NCI-H1105 treated with DMSO at 0.1 percent for 48 hours (cell line): ENCODE data around the gene ZFP91.

Experiments used
- DNase-seq: peaks from one replicate; lab custom pipeline; 2025; lab: John Stamatoyannopoulos, UW

The ZFP91 gene

DNA sequence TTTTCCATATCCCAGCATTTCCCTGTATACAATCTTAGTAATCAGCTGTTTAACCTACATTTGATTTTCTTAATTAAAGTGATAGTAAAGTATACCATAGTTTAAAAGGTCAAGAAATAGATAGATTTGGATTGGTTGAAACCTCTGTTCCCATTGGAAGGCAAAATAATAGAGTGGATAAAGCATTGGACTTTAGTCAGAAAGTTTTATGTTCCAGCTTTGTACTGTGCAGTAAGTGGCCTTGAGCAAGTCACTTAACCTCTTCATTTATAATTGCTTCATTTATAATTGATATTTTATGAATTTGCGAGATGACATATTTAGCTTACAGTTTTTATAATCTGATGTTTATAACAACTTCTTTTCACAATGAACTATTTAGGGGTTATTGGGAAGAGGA is 3.6 kb downstream of the ZFP91 start:
- no peak for DNase-seq

DNA sequence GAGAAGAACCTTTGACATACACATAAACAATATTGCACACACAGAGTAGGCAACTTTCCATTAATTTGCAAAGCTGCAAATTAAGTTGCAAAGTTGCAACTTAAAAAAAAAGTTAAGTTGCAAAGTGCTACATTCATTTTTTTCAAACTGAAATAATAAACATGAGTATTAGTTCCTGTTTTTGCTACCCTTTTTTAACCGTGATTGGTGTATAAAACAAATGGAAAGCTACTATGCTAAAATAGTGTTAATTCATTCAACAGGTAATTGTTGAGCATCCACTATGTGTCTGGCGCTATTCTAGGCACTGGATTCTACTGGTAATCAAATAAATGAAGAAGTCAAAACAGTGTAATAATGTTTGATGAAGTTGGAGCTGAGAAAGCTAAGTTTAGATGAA is 8.1 kb downstream of the ZFP91 start:
- DNase-seq = no peak

DNA sequence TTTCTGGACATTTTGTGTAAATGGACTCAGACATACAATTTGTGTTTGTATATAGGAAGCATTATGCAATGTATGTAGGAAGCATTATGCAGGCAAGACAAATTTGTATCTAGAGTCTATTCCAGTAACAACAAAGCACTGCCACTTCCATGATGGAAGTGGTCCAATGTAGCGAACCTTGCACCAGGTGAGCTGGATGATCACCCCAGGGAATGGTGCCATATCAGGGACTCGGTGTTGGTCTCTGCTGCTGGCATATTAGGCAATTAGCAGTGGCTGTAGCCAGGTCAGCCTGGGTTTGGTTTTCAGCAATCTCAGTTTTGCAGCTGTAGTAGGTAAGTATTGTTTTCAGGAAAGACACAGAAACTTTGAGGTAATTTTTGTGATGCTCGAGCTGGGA is 12.8 kb downstream of the ZFP91 start:
- no peak for DNase-seq

DNA sequence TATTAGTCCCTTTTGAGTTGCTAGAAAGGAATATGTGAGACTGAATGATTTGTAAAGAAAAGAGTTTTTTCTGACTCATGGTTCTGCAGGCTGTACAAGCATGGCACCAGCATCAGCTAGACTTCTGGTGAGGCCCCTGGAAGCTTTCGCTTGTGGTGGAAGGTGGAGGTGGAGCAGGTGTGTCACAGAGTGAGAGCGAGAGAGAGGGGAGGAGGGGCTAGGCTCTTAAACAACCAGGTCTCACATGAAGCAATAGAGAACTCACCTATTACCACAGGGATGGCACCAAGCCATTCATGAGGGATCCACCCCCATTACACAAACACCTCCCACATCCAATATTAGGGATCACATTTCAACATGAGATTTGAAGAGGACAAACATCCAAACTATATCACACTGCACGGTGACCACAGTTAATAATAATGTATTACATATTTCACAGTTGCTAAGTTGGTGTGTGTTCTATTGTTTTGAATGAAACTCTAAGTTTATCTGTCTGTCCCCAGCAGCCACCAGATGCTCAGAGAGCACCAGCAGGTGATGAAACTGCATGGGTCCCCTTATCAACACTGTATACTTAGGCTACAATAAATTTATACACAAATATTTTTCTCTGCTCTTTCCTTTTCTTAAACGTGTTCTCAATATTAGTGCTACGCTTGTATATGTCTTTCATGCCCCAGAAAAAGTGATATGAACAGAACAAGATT is 14.1 kb downstream of the ZFP91 start:
- no peak for DNase-seq

DNA sequence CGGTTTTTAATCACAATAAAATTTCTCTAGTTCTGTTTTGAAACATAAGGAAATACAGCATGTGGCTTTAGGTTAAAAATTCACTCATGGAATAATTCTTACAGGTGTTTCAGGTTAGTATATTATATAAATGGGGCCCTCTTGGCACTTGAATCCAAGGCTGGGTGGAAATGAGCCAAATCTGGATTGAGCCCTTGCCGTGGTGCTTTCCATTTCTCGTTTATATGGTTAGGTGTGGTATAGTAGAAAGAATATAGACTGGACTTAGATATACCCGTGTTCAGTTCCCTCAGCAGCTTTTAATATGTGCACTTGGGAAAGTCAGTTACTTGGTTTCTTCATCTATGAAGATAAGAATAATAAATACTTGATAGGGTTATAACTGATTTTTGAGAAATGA is 16.0 kb downstream of the ZFP91 start:
- DNase-seq = no peak

DNA sequence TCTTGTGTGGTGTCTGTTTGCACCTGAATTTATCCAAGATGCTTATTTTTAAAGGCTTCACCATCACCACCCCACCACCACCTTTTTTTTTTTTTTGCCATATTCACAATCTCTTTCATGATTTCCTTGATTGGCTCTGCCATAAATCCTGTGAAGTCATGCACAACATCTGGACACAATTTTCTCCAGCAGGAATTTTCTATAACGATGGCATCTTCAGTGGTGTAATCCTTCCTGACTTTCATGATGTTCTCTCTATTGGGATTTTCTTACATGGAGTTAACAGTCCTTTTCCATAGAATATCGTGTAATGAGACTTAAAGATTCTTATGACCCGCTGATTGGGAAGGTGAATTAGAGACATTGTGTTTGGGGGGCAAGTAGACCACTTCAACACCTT is 17.8 kb downstream of the ZFP91 start:
- DNase-seq = no peak

DNA sequence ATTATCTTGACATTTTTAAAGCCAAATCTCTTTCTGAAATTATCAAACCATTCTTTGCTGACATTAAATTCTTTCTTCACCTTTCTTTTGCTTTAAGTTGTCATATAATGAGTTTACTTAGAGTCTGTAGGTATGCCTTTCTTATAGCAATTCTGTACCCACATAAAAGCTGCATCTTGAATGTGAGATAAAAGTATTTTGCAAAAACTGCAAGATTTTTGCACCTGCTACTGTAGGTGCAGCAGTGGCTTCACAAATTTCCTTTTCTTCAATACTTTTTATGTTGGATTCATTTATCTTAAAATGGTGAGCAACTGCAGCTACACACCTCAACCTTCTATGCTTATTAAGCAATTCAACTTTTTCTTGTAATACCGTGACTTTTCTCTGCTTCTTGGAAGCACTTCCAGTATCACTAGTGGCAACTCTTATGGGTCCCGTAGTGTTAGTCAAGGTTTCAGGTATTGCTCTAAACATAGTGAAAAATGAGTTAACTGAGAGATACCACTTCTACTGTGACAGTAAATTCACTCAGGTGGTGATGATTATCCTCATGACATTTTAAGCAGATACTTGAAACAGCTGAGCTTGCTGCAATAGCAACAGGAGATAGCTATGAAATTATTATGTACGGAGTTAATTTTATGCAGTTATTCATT is 18.8 kb downstream of the ZFP91 start:
- no peak for DNase-seq

DNA sequence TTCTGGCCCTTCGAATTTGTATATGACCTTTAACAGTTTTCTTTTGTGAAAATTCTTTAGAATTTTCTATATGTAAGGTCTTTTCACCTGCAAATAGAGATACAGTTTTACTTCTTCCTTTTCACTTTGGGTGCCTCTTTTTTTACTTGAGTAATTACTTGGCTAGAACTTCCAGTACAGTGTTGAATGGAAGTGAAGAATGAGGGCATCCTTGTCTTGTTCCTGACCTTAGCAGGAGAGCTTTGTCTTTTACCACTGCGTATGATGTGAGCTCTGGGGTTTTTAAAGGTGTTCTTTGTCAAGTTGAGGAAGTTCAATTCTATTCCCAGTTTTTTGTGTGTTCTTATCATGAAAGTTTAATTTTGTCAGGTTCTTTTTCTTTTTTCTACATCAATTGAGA is 21.6 kb downstream of the ZFP91 start:
- DNase-seq = no peak

DNA sequence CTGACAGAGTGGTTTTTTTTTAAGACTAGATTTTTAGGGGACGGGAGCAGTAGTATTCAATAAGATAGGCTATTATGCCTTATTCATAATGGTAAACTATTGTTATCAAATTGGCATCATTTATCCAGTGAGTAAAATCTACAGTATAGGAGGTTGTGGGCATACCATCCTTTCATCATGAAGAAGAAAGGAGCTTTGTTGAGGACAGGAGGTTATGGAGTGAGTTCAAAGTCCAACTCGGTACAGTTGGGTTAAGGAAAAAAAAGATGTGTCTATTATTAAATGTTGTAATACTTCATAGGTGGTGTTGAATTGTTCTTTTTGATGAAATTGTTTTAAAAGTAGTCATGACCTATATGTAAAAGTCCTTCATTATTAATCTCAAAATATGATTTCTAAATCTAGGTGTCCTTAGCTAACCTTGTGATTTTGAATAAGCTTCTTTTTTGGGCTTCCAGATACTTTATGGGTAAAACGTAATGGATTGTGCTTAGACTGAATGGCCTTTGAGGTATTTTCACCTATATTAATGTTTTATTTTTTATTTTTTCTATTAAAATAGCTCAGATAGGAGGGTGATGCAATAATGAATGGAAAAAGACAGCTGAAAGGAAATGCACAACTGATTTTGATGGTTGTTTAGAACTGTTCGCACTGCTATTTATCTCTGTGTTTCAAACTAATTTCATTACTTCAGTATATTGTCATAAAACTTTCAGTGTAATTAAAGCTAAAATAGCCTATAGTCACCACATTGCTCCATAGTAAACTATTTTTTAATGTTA is 28.3 kb downstream of the ZFP91 start:
- no peak for DNase-seq

DNA sequence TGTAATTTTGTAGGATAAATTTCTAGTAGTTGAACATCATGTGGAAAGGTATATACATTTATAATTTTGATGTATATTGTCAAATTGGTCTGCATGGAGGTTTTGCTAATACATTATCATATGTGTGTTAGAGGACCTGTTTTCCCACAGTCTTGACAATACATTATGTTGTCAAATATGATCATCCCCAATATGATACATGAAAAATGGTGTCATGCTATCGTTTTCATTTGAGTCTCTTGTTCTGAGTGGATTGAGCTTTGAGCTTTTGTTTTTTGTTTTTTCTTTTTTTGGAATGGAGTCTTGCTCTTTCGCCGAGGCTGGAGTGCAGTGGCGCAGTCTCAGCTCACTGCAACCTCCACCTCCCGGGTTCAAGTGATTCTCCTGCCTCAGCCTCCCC is 29.5 kb downstream of the ZFP91 start:
- no peak for DNase-seq

DNA sequence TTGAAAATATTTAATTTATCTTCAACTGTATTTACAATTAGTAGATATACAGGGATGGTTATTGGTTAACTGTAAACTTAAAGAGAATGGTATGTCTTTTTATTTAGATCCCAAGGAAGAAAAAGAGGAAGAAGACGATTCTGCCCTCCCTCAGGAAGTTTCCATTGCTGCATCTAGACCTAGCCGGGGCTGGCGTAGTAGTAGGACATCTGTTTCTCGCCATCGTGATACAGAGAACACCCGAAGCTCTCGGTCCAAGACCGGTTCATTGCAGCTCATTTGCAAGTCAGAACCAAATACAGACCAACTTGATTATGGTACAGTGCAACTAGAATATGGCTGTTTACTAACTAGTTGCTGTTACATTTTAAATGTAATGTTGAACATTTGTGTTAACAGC is 30.9 kb downstream of the ZFP91 start:
- DNase-seq = no peak

DNA sequence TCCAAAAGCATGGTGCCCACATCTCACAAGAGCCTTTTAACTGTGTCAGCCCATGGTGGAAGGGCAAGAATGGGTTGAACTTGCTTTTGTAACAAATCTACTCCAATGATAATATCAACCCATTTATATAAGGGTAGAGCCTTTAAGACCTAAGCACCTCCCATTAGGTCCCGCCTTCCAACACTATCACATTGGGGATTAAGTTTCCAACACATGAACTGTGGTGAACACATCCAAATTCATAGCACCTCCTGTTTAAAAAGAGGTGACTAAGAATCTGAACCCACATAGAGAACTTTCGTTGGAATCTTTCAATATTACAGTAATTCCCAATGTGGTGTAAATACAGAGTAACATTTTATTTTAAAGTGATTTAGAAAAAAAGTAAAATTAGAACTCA is 34.4 kb downstream of the ZFP91 start:
- DNase-seq = no peak

DNA sequence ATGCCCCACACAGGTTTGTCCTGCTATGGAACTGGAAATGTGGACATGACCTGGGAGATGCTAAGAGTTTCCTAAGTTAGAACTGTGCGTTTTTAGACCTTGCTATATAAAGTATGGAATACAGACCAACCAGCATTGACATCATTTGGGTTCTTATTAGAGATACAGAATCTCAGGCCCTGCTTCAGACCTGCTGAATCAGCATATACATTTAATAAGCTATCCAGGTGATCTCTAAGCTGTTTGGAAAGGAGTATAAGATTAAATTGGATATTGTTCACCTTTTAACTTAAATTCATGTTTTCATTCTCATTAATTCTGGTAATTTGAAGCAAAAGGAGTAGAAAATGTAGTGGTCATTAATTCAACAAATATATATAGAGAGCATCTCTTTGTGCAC is 36.7 kb downstream of the ZFP91 start:
- no peak for DNase-seq

DNA sequence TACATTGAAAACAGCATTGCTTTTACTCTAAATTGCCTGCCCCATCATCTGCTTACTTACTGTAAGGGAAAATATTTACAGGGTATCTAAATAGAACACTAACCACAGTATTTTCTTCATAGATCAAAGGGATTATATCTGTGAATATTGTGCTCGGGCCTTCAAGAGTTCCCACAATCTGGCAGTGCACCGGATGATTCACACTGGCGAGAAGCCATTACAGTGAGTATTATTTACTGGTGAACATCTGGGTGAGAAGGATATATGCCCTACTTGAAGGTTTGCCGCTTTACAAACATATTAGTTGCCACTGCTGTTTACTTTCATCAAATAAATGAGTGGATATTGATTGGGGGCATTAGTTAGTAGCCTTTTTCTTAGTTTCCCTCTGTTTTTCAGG is 37.7 kb downstream of the ZFP91 start:
- DNase-seq = no peak

DNA sequence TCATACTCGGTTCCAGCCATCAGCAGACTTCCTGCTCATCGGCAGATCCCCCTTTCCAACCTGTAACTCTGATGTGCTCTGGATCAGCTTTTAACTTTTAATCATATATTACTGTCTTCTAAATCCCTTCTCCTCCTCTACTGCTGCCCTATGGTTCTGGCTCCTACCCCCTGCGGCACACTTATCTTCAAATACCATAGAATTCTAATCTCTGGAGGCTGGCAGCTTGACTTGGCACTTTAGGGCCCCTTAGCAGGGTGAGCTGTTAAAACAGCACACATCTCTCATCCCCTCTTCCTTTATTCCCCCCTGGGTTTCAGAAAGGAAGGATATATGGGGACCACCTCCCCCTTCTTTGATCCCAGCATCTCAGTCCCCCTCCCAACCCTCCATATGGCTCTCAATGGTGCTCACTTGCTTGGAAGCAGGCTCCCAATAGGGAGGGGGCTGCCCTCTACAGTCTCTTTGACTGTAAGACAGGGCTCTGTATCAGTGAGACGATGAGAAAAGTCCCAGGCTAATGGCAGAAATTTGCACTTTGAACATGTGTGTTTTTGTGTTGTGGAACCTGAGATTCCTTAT is 39.2 kb downstream of the ZFP91 start:
- DNase-seq = no peak

DNA sequence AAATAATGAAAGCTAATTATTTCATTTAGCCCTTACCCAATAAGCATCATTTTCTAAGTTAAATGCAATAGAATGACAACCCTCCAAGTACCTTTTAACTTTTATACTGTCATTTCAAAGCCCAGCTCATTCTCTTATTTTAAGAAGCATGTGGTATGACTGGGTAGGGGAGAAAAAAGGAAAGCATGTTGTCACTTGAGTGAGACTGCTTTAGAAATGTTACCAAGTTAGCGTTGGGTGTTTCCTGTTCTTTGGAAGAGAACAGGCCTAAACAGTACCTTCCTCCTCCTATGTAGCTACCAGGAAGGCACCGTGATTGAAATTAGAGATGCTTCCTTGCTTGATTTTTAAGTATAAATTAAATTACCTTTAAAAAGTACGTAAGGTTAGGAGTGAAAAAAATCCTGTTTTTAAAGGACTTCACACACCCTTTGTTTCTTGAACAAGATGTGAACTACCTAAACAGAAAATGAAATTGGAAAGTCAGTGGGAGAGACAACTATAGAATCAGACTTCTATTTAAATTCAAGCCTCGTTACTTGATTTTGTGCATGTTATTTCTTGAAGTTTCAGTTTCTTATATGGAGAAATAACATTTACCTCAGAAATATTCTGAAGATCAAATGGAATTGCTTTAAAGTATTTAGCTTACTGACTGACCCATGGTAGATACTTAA is 42.9 kb downstream of the ZFP91 start:
- DNase-seq = no peak

DNA sequence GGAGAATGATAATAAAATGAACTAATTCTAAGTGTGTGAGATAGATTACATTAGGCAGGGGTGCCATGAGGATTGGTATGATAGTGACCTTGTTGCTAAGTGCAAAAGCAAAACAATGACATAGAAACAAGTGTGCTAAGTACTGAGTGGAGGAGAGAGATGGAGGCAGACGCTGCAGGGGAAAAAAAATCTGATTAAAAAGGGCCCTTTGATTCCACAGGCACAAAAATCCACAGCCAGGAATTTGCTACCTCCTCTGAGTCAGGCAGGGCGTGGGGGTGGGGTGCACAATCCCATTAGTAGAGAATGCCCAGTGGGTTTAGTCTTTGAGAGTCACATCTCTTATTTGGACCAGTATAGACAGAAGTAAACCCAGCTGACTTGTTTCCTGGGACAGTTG is 43.5 kb downstream of the ZFP91 start, which contains the start of gene CNTF:
Gene CNTF (plus strand): TSS at position 322 of the 400 bp plus-strand sequence. CDS start 88 bp downstream, outside the sequence.
- DNase-seq = no peak

DNA sequence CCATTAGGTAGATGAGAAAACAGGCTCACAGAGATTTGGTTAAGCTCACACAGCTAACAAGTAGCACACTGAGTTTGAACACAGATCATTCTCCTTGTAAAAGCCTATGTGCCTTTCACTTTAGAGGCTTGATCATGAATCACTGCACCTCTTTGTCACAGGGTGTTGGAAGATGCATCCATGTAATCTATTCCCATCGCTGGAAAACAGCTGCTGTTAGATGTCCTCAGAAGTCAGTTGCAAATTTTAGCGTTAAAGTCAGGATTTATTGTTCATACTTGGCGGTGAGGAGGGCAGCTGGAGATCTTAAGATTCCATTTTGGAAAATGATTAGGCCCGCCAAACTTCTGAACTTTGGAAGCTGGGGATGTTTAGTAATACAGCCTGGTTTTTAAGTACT is 46.2 kb downstream of the ZFP91 start:
- no peak for DNase-seq

DNA sequence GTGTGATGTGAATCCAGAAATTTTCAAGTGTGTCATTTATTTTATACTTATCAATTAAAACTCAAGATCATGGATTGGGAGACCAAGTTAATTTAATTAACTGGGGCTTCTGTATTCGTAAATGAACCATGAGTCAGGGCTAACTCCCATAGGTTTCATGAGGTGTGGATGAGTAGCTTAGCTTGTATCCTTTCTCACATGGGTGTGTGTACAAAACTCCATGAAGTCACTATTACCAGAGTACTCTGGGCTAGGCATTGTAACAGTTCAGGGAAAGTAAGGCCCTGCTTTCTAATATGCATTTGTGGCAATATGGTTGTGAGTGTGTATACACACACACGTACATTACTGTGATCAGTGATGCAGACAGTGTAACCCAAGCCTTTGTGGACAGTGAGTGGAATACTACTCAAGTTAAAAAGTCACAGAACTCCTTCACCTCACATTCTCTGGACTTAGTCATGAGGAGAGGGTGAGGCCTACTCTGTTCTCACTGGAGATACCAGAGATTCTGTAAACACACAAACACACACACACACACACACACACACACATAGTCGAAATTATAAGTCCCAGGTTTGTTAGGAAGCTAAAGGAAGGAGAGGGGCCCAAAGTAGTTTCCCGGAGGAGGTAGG is 47.1 kb downstream of the ZFP91 start:
- no peak for DNase-seq

DNA sequence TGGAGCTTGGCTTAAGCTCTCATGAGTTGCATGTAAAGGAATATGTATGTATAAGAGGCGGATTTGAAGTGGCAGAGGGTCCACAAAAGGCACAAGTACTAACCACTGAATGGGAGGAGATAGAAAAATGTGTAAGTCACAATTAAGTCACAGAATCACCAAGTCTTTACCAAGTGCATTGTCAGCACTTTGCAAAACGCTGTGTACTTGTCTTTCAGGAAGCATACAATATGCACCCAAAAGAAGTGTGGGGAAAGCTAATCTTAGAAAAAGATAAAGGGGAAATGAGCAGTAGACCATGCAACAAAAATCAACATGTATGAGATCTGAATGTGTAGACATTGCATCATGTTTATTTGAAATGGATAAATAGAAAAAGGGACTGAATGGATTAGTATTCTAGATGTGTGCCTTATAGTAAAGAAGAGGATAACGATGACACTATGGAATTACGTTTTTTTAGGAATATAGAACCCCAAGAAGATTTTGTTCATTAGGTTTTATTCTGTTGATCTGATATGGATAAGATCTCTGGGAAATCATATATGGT is 48.1 kb downstream of the ZFP91 start:
- no peak for DNase-seq

DNA sequence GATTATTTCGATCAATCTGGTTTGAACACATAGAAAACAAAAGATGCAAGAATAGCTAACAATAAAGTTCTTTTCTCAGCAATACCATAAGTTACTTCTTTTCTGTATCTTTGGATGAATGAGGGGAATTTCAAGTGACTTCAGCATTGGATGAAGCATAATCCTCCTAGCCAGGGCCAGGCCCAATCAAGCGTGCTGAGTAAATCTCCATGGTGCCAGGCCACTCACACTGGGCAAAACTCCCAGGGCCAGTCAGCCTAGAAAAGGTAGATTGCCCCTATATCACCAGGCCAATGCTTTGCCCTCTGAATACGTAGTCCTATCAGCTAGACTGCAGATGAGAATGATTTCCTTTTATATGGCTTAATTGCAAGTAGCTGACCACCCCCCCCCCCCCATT is 49.6 kb downstream of the ZFP91 start:
- DNase-seq = no peak
